RWPE1 (cell line): ENCODE measurements around the gene DNAH11.
"Not testable (repeated sequence)": the region's sequence is repeated elsewhere in the genome, so short reads cannot be mapped to it uniquely, and the experiment has no call there.

Source experiments
- CTCF ChIA-PET: fragments of 350-600 bp; sonication (Branson Sonifier 250); formaldehyde crosslinking; extraction: SDS; loops from one replicate; lab custom pipeline; 2021; lab: Yijun Ruan, JAX
- POLR2A ChIA-PET: fragments of 400-600 bp; formaldehyde crosslinking; extraction: SDS; loops from one replicate; lab custom pipeline; 2020; ENCODE audit warnings: antibody characterized with exemption; ENCODE audit not compliant: low non-redundant PET; lab: Yijun Ruan, JAX
- DNase-seq: peaks from one replicate; pipeline ENCODE4 v3.0.0; 2012; ENCODE audit warnings: low spot score
- H3K27ac ChIP-seq: fragments of 450-650 bp; 2 replicates; pipeline ENCODE4 v1.5.1; 2017
- CTCF ChIP-seq: fragments of 450-650 bp; conservative IDR thresholded peaks from 2 replicates; pipeline ENCODE4 v1.5.1; 2017; ENCODE audit warnings: low read depth, mild to moderate bottlenecking

DNAH11 gene

GRCh38 chr7:21819048-21819447, 276.2 kb downstream of the DNAH11 start:
- POLR2A ChIA-PET, result no interaction called here
- no peak for DNase-seq
- H3K27ac ChIP-seq, result no peak overlapping the region
- CTCF ChIA-PET, result no interaction called here
- no peak for TF ChIP-seq CTCF

GRCh38 chr7:21828841-21829240, 286.0 kb downstream of the DNAH11 start:
- ChIA-PET POLR2A (no interaction called here), CTCF (interaction anchor here (0.6 to 0.7 kb wide), 2 partner anchors 13 to 484 kb away, joined by 3 read pairs; no protein-coding TSS in a partner anchor)
- no peak for DNase-seq
- no peak overlapping the region for H3K27ac ChIP-seq
- no peak for TF ChIP-seq CTCF

- POLR2A ChIA-PET, result no interaction called here
- DNase-seq, result no peak
- CTCF ChIA-PET, result interaction anchor here (0.6 kb wide), 1 partner anchor 13 kb away, joined by 3 read pairs; no protein-coding TSS in a partner anchor
- H3K27ac ChIP-seq, result no peak overlapping the region
- TF ChIP-seq CTCF, result no peak
Measured at GRCh38 chr7:21829731-21830130, 286.9 kb downstream of the DNAH11 start.

- no peak overlapping the region for H3K27ac ChIP-seq
- ChIA-PET CTCF (interaction anchor here (0.7 kb wide), 1 partner anchor 120 kb away, joined by 3 read pairs; no protein-coding TSS in a partner anchor), POLR2A (no interaction called here)
- TF ChIP-seq CTCF, result no peak
- no peak for DNase-seq
Measured at GRCh38 chr7:21844742-21845141, 301.9 kb downstream of the DNAH11 start.

GRCh38 chr7:21850531-21851285, 307.9 kb downstream of the DNAH11 start:
- ChIA-PET CTCF (no interaction called here), POLR2A (no interaction called here)
- H3K27ac ChIP-seq, result no peak overlapping the region
- no peak for TF ChIP-seq CTCF
- DNase-seq, result no peak

- no peak for DNase-seq
- no peak for TF ChIP-seq CTCF
- POLR2A ChIA-PET, result no interaction called here
- CTCF ChIA-PET, result no interaction called here
- H3K27ac ChIP-seq, result no peak overlapping the region
Measured at GRCh38 chr7:21851559-21851967, 308.7 kb downstream of the DNAH11 start.

- DNase-seq, H3K27ac ChIP-seq, POLR2A ChIA-PET: not testable (repeated sequence)
- CTCF ChIA-PET, result interaction anchor here (0.6 kb wide), 1 partner anchor 695 kb away, joined by 3 read pairs; no protein-coding TSS in a partner anchor
Measured at GRCh38 chr7:21865631-21866204, 322.9 kb downstream of the DNAH11 start.
